ENCODE measurements around the gene CFAP65.

CFAP65 gene

DNA sequence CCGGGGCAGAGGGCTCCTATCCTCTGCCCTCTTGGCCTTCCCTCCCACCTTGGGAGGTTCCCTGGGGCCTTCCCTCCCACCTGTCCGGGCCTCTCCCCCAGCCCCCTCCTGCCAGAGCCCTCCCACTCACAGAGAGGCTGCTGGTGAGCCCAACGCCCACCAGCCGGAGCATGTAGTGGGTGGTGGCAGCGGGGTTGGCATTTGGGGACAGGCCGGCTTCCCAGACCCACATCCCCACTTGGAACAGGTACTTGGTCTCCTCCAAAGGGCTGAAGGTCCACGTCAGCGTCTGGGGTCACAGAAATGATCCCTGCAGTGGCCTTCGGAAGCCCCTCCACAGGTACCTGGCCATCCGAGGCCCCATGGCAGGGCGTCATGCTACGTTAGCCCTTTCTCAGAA, 19.3 kb downstream of the CFAP65 start:
- Histone ChIP-seq H3K27me3 (ENCODE audit: control insufficient read depth, low read length) (peaks cover 2% of the 10 kb centered on the region; the same call in 1 of the 2 replicates), H3K9me2 (replicated peaks; ENCODE audit: control insufficient read depth, low read length) (no peaks in the 10 kb centered on the region)
- TF ChIP-seq, protein P1, sequence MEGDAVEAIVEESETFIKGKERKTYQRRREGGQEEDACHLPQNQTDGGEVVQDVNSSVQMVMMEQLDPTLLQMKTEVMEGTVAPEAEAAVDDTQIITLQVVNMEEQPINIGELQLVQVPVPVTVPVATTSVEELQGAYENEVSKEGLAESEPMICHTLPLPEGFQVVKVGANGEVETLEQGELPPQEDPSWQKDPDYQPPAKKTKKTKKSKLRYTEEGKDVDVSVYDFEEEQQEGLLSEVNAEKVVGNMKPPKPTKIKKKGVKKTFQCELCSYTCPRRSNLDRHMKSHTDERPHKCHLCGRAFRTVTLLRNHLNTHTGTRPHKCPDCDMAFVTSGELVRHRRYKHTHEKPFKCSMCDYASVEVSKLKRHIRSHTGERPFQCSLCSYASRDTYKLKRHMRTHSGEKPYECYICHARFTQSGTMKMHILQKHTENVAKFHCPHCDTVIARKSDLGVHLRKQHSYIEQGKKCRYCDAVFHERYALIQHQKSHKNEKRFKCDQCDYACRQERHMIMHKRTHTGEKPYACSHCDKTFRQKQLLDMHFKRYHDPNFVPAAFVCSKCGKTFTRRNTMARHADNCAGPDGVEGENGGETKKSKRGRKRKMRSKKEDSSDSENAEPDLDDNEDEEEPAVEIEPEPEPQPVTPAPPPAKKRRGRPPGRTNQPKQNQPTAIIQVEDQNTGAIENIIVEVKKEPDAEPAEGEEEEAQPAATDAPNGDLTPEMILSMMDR (IDR thresholded peaks at IDR 0.05; ENCODE audit: low read depth, low read length, poor library complexity, severe bottlenecking): no peak
- no peak for TF ChIP-seq EZH2phosphoT487 (IDR thresholded peaks at IDR 0.05; ENCODE audit: borderline replicate concordance, low read length)

DNA sequence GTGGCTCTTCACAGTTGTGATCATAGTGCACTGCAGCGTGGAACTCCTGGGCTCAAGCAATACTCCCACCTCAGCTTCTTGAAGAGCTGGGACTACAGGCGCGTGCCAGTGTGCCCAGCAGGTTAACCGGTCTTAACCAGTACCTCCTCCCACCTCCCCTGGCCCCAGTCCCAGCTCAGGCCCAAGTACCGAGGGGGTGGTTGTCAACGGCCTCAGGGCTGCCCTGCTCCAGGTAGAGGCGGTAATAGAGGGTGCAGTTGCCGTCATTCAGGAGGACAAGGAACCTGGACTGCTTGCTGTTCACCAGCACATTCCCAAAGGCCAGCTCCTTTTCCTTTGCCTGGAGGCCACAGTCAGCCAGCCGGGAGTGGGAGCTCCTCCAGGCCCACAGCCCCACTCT, 19.7 kb downstream of the CFAP65 start:
- Histone ChIP-seq H3F3A (ENCODE audit: control insufficient read depth, insufficient read depth) (no peaks in the 10 kb centered on the region), H3K36me3 (ENCODE audit: control insufficient read depth, low read length) (no peaks in the 10 kb centered on the region), H3K4me1 (ENCODE audit: control insufficient read depth, low read length) (no peaks in the 10 kb centered on the region), H3K9me3 (ENCODE audit: control insufficient read depth, insufficient read depth, low read length) (no peaks in the 10 kb centered on the region), H3K9me2 (replicated peaks; ENCODE audit: control insufficient read depth, low read length) (no peaks in the 10 kb centered on the region), H3K79me2 (ENCODE audit: control insufficient read depth, low read length) (no peaks in the 10 kb centered on the region), H3K4me2 (ENCODE audit: low read length) (no peak overlapping the region), H3K4me3 (ENCODE audit: low read length) (no peak overlapping the region), H3K27ac (ENCODE audit: low read depth, low read length) (no peak overlapping the region), H4K20me1 (ENCODE audit: control insufficient read depth, insufficient read depth, low read depth, low read length) (no peaks in the 10 kb centered on the region), H3K27me3 (ENCODE audit: control insufficient read depth, low read length) (peaks cover 2% of the 10 kb centered on the region; the same call in 1 of the 2 replicates)
- TF ChIP-seq EZH2phosphoT487 (IDR thresholded peaks at IDR 0.05; ENCODE audit: borderline replicate concordance, low read length): no peak
- TF ChIP-seq, protein P1 (IDR thresholded peaks at IDR 0.05; ENCODE audit: low read depth, low read length, poor library complexity, severe bottlenecking): no peak

More for the DNA sequence above, 19.3 kb downstream of the CFAP65 start:
- Histone ChIP-seq H3K4me2 (ENCODE audit: low read length) (no peak overlapping the region), H4K20me1 (ENCODE audit: control insufficient read depth, insufficient read depth, low read depth, low read length) (no peaks in the 10 kb centered on the region), H3K4me1 (ENCODE audit: control insufficient read depth, low read length) (no peaks in the 10 kb centered on the region), H3K4me3 (ENCODE audit: low read length) (no peak overlapping the region), H3K27ac (ENCODE audit: low read depth, low read length) (no peak overlapping the region), H3K79me2 (ENCODE audit: control insufficient read depth, low read length) (no peaks in the 10 kb centered on the region), H3F3A (ENCODE audit: control insufficient read depth, insufficient read depth) (no peaks in the 10 kb centered on the region), H3K36me3 (ENCODE audit: control insufficient read depth, low read length) (no peaks in the 10 kb centered on the region), H3K9me3 (ENCODE audit: control insufficient read depth, insufficient read depth, low read length) (no peaks in the 10 kb centered on the region)

GRCh38 chr2:219020604-219021365, 20.5 kb downstream of the CFAP65 start:
- H3K79me2 ChIP-seq (ENCODE audit: control insufficient read depth, low read length): no peaks in the 10 kb centered on the region
- peaks cover 2% of the 10 kb centered on the region; the same call in 1 of the 2 replicates for H3K27me3 ChIP-seq (ENCODE audit: control insufficient read depth, low read length)
- H3K27ac ChIP-seq (ENCODE audit: low read depth, low read length): no peak overlapping the region
- no peaks in the 10 kb centered on the region for H3K9me3 ChIP-seq (ENCODE audit: control insufficient read depth, insufficient read depth, low read length)
- TF ChIP-seq, protein P1 (IDR thresholded peaks at IDR 0.05; ENCODE audit: low read depth, low read length, poor library complexity, severe bottlenecking): no peak
- TF ChIP-seq EZH2phosphoT487 (IDR thresholded peaks at IDR 0.05; ENCODE audit: borderline replicate concordance, low read length): no peak
- H3K4me1 ChIP-seq (ENCODE audit: control insufficient read depth, low read length): no peaks in the 10 kb centered on the region
- H4K20me1 ChIP-seq (ENCODE audit: control insufficient read depth, insufficient read depth, low read depth, low read length): no peaks in the 10 kb centered on the region
- no peaks in the 10 kb centered on the region for H3F3A ChIP-seq (ENCODE audit: control insufficient read depth, insufficient read depth)
- no peaks in the 10 kb centered on the region for H3K36me3 ChIP-seq (ENCODE audit: control insufficient read depth, low read length)
- no peak overlapping the region for H3K4me3 ChIP-seq (ENCODE audit: low read length)
- no peaks in the 10 kb centered on the region for H3K9me2 ChIP-seq (replicated peaks; ENCODE audit: control insufficient read depth, low read length)
- no peak overlapping the region for H3K4me2 ChIP-seq (ENCODE audit: low read length)
